ENCODE measurements around the gene LCP2. TPM values are rescaled to one million over a fixed set of nuclear protein-coding genes. Genes with fewer than 3 reads are reported as not detected.

Gene LCP2
- total and polyA plus RNA-seq, 2 donors (not counting 1 experiment from before 2014, with no cell fraction given), result 11.7 to 13.9 TPM

- Histone ChIP-seq H3K4me3 (ENCODE audit: control extremely low read depth in 1 of 5, extremely low read depth in 1 of 5, insufficient read depth in 1 of 5, low read depth in 2 of 5, low read length in 4 of 5) (no peak overlapping the region), H3K4me1 (ENCODE audit: control insufficient read depth in 2 of 2, insufficient read depth in 2 of 2, low read length in 2 of 2) (peaks cover 0 to 4% of the 10 kb centered on the region in 2 donors), H3K36me3 (replicated peaks in 1 of 2; ENCODE audit: control extremely low read depth in 1 of 2, control insufficient read depth in 1 of 2, extremely low read depth in 1 of 2, insufficient read depth in 2 of 2, low read length in 1 of 2) (peaks cover 0 to 4% of the 10 kb centered on the region in 2 experiments), H3K9ac (ENCODE audit: low read length) (no peak overlapping the region), H2AFZ (ENCODE audit: insufficient read depth, low read depth, low read length, poor library complexity, severe bottlenecking) (no peak overlapping the region), H4K20me1 (ENCODE audit: control insufficient read depth, insufficient read depth, low read length, poor library complexity, severe bottlenecking) (no peaks in the 10 kb centered on the region), H3K79me2 (ENCODE audit: control insufficient read depth, insufficient read depth, low read length) (no peaks in the 10 kb centered on the region), H3K9me3 (ENCODE audit: control extremely low read depth in 1 of 3, control insufficient read depth in 2 of 3, insufficient read depth in 1 of 3, low read length in 2 of 3) (peaks cover 3 to 12% (median 12%) of the 10 kb centered on the region in 3 donors), H3K27me3 (replicated peaks in 1 of 4; ENCODE audit: control extremely low read depth in 1 of 4, control insufficient read depth in 3 of 4, insufficient read depth in 4 of 4, low read length in 3 of 4) (peaks cover 0 to 14% (median 4%) of the 10 kb centered on the region in 4 experiments), H3K27ac (ENCODE audit: low read length in 2 of 2) (no peak overlapping the region), H3K4me2 (replicated peaks; ENCODE audit: low read depth, low read length, poor library complexity, severe bottlenecking) (no peak overlapping the region)
- intact Hi-C loops (cut with micrococcal nuclease), result no loop called here
- no peak for TF ChIP-seq CTCF (IDR thresholded peaks at IDR 0.05)
- H3K27ac Mint-ChIP-seq, result no peak overlapping the region
- no peak overlapping the region for H3K4me3 Mint-ChIP-seq
- peaks cover 6% of the 10 kb centered on the region for H3K4me1 Mint-ChIP-seq
- H3K27me3 Mint-ChIP-seq, result peaks cover 15% of the 10 kb centered on the region
- CTCF ChIA-PET, result interaction anchor here (1.1 to 1.7 kb wide), 2 partner anchors 17 to 52 kb away, joined by 4 read pairs; no protein-coding TSS in a partner anchor
- ATAC-seq (ENCODE audit: low read depth), result no peak
- no peak for DNase-seq
- WGBS (ENCODE audit: insufficient coverage), result no CpG with 5 or more reads among the region's 3 CpGs
- peaks cover 10% of the 10 kb centered on the region for H3K9me3 Mint-ChIP-seq (ENCODE audit: insufficient read depth)
- POLR2A ChIA-PET, result no interaction called here
Measured at GRCh38 chr5:170286386-170286925, 11.1 kb downstream of the LCP2 start.

GRCh38 chr5:170285181-170285580 lies 12.4 kb downstream of the LCP2 start:
- POLR2A ChIA-PET, result no interaction called here
- peaks cover 10% of the 10 kb centered on the region for H3K9me3 Mint-ChIP-seq (ENCODE audit: insufficient read depth)
- Histone ChIP-seq H3K9ac (ENCODE audit: low read length) (no peak overlapping the region), H3K27ac (ENCODE audit: low read length in 2 of 2) (no peak overlapping the region), H3K4me3 (ENCODE audit: control extremely low read depth in 1 of 5, extremely low read depth in 1 of 5, insufficient read depth in 1 of 5, low read depth in 2 of 5, low read length in 4 of 5) (no peak overlapping the region), H3K79me2 (ENCODE audit: control insufficient read depth, insufficient read depth, low read length) (no peaks in the 10 kb centered on the region), H3K9me3 (ENCODE audit: control extremely low read depth in 1 of 3, control insufficient read depth in 2 of 3, insufficient read depth in 1 of 3, low read length in 2 of 3) (peaks cover 3 to 12% (median 12%) of the 10 kb centered on the region in 3 donors), H2AFZ (ENCODE audit: insufficient read depth, low read depth, low read length, poor library complexity, severe bottlenecking) (no peak overlapping the region), H3K4me2 (replicated peaks; ENCODE audit: low read depth, low read length, poor library complexity, severe bottlenecking) (no peak overlapping the region), H3K4me1 (ENCODE audit: control insufficient read depth in 2 of 2, insufficient read depth in 2 of 2, low read length in 2 of 2) (peaks cover 0 to under 1% of the 10 kb centered on the region in 2 donors), H3K36me3 (replicated peaks in 1 of 2; ENCODE audit: control extremely low read depth in 1 of 2, control insufficient read depth in 1 of 2, extremely low read depth in 1 of 2, insufficient read depth in 2 of 2, low read length in 1 of 2) (peaks cover 0 to 4% of the 10 kb centered on the region in 2 experiments), H4K20me1 (ENCODE audit: control insufficient read depth, insufficient read depth, low read length, poor library complexity, severe bottlenecking) (no peaks in the 10 kb centered on the region), H3K27me3 (replicated peaks in 1 of 4; ENCODE audit: control extremely low read depth in 1 of 4, control insufficient read depth in 3 of 4, insufficient read depth in 4 of 4, low read length in 3 of 4) (peaks cover 0 to 5% (median under 1%) of the 10 kb centered on the region in 4 experiments)
- peaks cover 8% of the 10 kb centered on the region for H3K4me1 Mint-ChIP-seq
- no peak for TF ChIP-seq EZH2 (IDR thresholded peaks at IDR 0.05; ENCODE audit: borderline replicate concordance, insufficient read depth, low read depth, low read length, poor library complexity, severe bottlenecking)
- TF ChIP-seq CTCF (IDR thresholded peaks at IDR 0.05), result no peak
- no peak overlapping the region for H3K4me3 Mint-ChIP-seq
- H3K27me3 Mint-ChIP-seq, result peaks cover 13% of the 10 kb centered on the region
- CTCF ChIA-PET, result no interaction called here
- DNase-seq (no peak), ATAC-seq (ENCODE audit: low read depth) (no peak)
- intact Hi-C loops (cut with micrococcal nuclease), result no loop called here
- H3K27ac Mint-ChIP-seq, result no peak overlapping the region

All from B cell (primary cell).